Measurements from ENCODE around the gene IDS.
"Not testable (repeated sequence)": the region's sequence is repeated elsewhere in the genome, so short reads cannot be mapped to it uniquely, and the experiment has no call there.

GRCh38 chrX:149502923-149503322, 2.2 kb downstream of the IDS start:
- TF ChIP-seq CTCF (IDR thresholded peaks at IDR 0.05; ENCODE audit: control extremely low read depth in 1 of 3, insufficient read depth in 1 of 3, low read depth in 1 of 3, low read length in 3 of 3); HDAC6 (IDR thresholded peaks at IDR 0.05; ENCODE audit: low read depth, low read length); EGR1 (IDR thresholded peaks at IDR 0.05; ENCODE audit: borderline replicate concordance, low read depth, low read length); SIN3A (conservative IDR thresholded peaks at IDR 0.05 in 1 of 2, IDR thresholded peaks at IDR 0.05 in 1 of 2; ENCODE audit: low read depth in 1 of 2, low read length in 2 of 2); ATF2 (IDR thresholded peaks at IDR 0.05; ENCODE audit: low read length); EZH2 (IDR thresholded peaks at IDR 0.05; ENCODE audit: low read depth, low read length, severe bottlenecking); POLR2A (IDR thresholded peaks at IDR 0.05; ENCODE audit: control extremely low read depth in 1 of 2, low read depth in 2 of 2, low read length in 2 of 2); EP300 (IDR thresholded peaks at IDR 0.05; ENCODE audit: borderline replicate concordance in 1 of 2, low read depth in 2 of 2, low read length in 2 of 2); MAX (IDR thresholded peaks at IDR 0.05); RAD21 (IDR thresholded peaks at IDR 0.05 in 1 of 2, conservative IDR thresholded peaks at IDR 0.05 in 1 of 2; ENCODE audit: low read depth in 2 of 2, low read length in 2 of 2); RNF2 (IDR thresholded peaks at IDR 0.05; ENCODE audit: borderline replicate concordance, low read depth, low read length, missing control alignments, poor library complexity, severe bottlenecking): not testable (repeated sequence)

Measured in H1 (cell line).